ENCODE data around the gene TBRG4.

TBRG4 gene

GRCh38 chr7:45074528-45075354 lies 36.8 kb downstream of the TBRG4 start:
- no peak for DNase-seq (ENCODE audit: low read depth)

- no peak for DNase-seq (ENCODE audit: low read depth)
Measured at GRCh38 chr7:45073786-45074527, 37.5 kb downstream of the TBRG4 start.

- DNase-seq (ENCODE audit: low read depth): no peak
Measured at GRCh38 chr7:45073031-45073785, 38.3 kb downstream of the TBRG4 start.

- no peak for DNase-seq (ENCODE audit: low read depth)
Measured at GRCh38 chr7:45072131-45073030, 39.1 kb downstream of the TBRG4 start.

GRCh38 chr7:45071528-45071927 lies 40.0 kb downstream of the TBRG4 start:
- DNase-seq (ENCODE audit: low read depth): no peak

- DNase-seq (ENCODE audit: low read depth): no peak
Measured at GRCh38 chr7:45070254-45070642, 41.2 kb downstream of the TBRG4 start.

- DNase-seq (ENCODE audit: low read depth): no peak
Measured at GRCh38 chr7:45069444-45070253, 41.8 kb downstream of the TBRG4 start.

GRCh38 chr7:45068236-45069023 lies 43.1 kb downstream of the TBRG4 start:
- no peak for DNase-seq (ENCODE audit: low read depth)

GRCh38 chr7:45067582-45067981 lies 43.9 kb downstream of the TBRG4 start:
- no peak for DNase-seq (ENCODE audit: low read depth)

GRCh38 chr7:45066409-45066808 lies 45.1 kb downstream of the TBRG4 start:
- no peak for DNase-seq (ENCODE audit: low read depth)

GRCh38 chr7:45065031-45065995 lies 46.2 kb downstream of the TBRG4 start:
- DNase-seq (ENCODE audit: low read depth): no peak

GRCh38 chr7:45064047-45064725 lies 47.3 kb downstream of the TBRG4 start:
- DNase-seq (ENCODE audit: low read depth): no peak

GRCh38 chr7:45061806-45062425 lies 49.6 kb downstream of the TBRG4 start:
- DNase-seq (ENCODE audit: low read depth): no peak

GRCh38 chr7:45061352-45061751 lies 50.1 kb downstream of the TBRG4 start:
- no peak for DNase-seq (ENCODE audit: low read depth)

- no peak for DNase-seq (ENCODE audit: low read depth)
Measured at GRCh38 chr7:45060295-45060694, 51.2 kb downstream of the TBRG4 start.

GRCh38 chr7:45057878-45058277 lies 53.6 kb downstream of the TBRG4 start:
- no peak for DNase-seq (ENCODE audit: low read depth)

- no peak for DNase-seq (ENCODE audit: low read depth)
Measured at GRCh38 chr7:45055594-45056219, 55.8 kb downstream of the TBRG4 start.
